Large intestine (tissue), 3 donors: ENCODE data around the gene URM1. TPM values are rescaled to one million over a fixed set of nuclear protein-coding genes. Genes with fewer than 3 reads are reported as not detected.

ENCODE experiments used
- DNase-seq, 2 donors: peaks; one replicate each; pipeline versions ENCODE4 v3.0.0 to v3.0.0-alpha.2; 2013
- H3K27ac ChIP-seq: one replicate; pipeline ENCODE4 v1.5.1; 2013; ENCODE audit warnings: low read length
- H3K27me3 ChIP-seq: 2 replicates; pipeline ENCODE4 v1.6.1; 2013; ENCODE audit warnings: low read length; ENCODE audit not compliant: control insufficient read depth, insufficient read depth
- H3K36me3 ChIP-seq: 2 replicates; pipeline ENCODE4 v1.6.1; 2013; ENCODE audit warnings: low read length; ENCODE audit not compliant: control insufficient read depth, insufficient read depth
- H3K4me1 ChIP-seq: one replicate; pipeline ENCODE4 v1.6.1; 2013; ENCODE audit warnings: low read length; ENCODE audit not compliant: control insufficient read depth, insufficient read depth
- H3K4me3 ChIP-seq: one replicate; pipeline ENCODE4 v1.5.1; 2013; ENCODE audit warnings: low read length
- H3K9me3 ChIP-seq: one replicate; pipeline ENCODE4 v1.6.1; 2013; ENCODE audit warnings: mild to moderate bottlenecking, low read depth, low read length, moderate library complexity; ENCODE audit not compliant: control insufficient read depth
- WGBS: methylation state at CpG from one replicate; pipeline ENCODE4 v1.1.5; 2013; ENCODE audit warnings: low lambda C conversion rate; ENCODE audit not compliant: insufficient coverage; 5-methylcytosine and 5-hydroxymethylcytosine counted together
- polyA plus RNA-seq: library from polyadenylated mRNA; unstranded; fragments of 120-200 nt; gene quantifications from one replicate; pipeline ENCODE4 v1.2.1, GENCODE V29; 2013

The URM1 gene
- polyA plus RNA-seq, 1 donor = 62.7 TPM

DNA sequence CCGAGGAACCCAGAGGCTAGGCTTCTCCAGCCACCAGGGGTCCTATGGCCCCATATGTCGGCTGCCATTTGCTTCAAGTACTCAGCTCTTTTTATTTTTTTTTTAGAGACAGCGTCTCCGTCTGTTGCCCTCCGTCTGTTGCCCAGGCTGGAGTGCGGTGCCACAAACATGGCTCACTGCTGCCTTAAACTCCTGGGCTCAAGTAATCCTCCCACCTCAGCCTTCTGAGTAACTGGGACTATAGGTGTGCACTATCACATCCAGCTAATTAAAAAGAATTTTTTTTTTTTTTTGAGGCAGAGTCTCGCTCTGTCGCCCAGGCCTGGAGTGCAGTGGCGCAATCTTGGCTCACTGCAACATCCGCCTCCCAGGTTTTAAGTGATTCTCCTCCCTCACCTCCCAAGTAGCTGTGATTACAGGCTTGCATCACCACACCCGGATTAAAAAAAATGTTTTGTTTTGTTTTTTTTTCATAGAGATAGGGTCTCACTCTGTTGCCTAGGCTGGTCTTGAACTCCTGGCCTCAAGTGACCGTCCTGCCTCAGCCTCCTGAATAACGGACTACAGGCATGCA lies 58.4 kb downstream of the URM1 start:
- H3K27ac ChIP-seq = no peak overlapping the region
- H3K4me3 ChIP-seq = no peak overlapping the region
- no peaks in the 10 kb centered on the region for H3K9me3 ChIP-seq
- no peaks in the 10 kb centered on the region for H3K27me3 ChIP-seq
- H3K4me1 ChIP-seq = no peaks in the 10 kb centered on the region
- H3K36me3 ChIP-seq = no peaks in the 10 kb centered on the region
- WGBS = 80% methylated on average over 2 of the region's 13 CpGs
- DNase-seq = no peak

- no peak overlapping the region for H3K27ac ChIP-seq
- H3K4me3 ChIP-seq = no peak overlapping the region
- H3K9me3 ChIP-seq = no peaks in the 10 kb centered on the region
- no CpG with 5 or more reads among the region's 8 CpGs for WGBS
- no peak for DNase-seq
- no peaks in the 10 kb centered on the region for H3K27me3 ChIP-seq
- no peaks in the 10 kb centered on the region for H3K36me3 ChIP-seq
- no peaks in the 10 kb centered on the region for H3K4me1 ChIP-seq
These were observed 60.0 kb downstream of the URM1 start for GRCh38 chr9:128431207-128431606.

- no peaks in the 10 kb centered on the region for H3K27me3 ChIP-seq
- WGBS = no CpG with 5 or more reads among the region's 17 CpGs
- no peaks in the 10 kb centered on the region for H3K4me1 ChIP-seq
- peaks cover 3% of the 10 kb centered on the region for H3K36me3 ChIP-seq
- no peak overlapping the region for H3K27ac ChIP-seq
- H3K9me3 ChIP-seq = no peaks in the 10 kb centered on the region
- no peak overlapping the region for H3K4me3 ChIP-seq
- no peak for DNase-seq
These were observed 63.2 kb downstream of the URM1 start for GRCh38 chr9:128434340-128434739.

- no CpG with 5 or more reads among the region's 18 CpGs for WGBS
- H3K27me3 ChIP-seq = no peaks in the 10 kb centered on the region
- no peak overlapping the region for H3K27ac ChIP-seq
- peaks cover 3% of the 10 kb centered on the region for H3K36me3 ChIP-seq
- no peaks in the 10 kb centered on the region for H3K4me1 ChIP-seq
- DNase-seq = no peak
- no peaks in the 10 kb centered on the region for H3K9me3 ChIP-seq
- H3K4me3 ChIP-seq = no peak overlapping the region
These were observed 64.4 kb downstream of the URM1 start for GRCh38 chr9:128435611-128436010.

DNA sequence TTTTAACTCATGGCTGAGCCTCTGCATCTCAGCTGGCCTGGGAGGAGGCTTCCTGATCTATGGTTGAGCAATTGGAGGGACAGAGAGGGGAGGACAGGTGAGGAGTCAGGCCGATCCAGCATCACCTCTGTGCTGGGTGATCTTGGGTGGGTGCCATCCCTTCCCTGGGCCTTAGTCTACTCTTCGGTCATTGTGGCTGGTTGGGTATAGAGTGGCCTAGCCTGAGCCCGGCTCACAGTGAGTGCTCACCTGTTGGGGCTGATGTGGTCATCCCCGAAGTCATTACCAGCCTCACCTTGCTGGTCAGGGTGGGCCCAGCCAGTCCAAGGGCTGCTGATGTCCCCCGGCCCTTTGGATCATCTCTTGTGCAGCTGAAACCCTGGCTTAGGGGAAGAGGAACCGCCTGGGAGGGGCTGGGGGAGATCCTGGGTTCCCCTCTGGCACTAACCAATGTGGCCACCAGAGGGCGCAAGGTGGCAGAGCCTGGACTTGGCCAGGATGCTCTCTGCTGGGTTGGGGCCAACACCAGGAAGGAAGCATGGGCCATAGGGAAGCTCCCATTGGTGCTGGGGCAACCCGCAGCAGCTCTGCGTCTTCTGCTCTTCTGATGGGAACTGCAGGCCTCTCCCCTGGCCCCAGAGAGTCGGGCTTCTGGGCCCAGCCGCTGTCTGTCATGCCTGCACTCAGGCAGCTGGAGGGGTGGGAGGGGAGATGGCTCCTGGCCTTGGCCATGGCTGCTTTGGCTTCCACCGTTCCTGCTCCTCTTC lies 67.4 kb downstream of the URM1 start:
- H3K9me3 ChIP-seq = no peaks in the 10 kb centered on the region
- WGBS = no CpG with 5 or more reads among the region's 12 CpGs
- H3K27me3 ChIP-seq = no peaks in the 10 kb centered on the region
- peaks cover 3% of the 10 kb centered on the region for H3K36me3 ChIP-seq
- H3K27ac ChIP-seq = no peak overlapping the region
- DNase-seq = peak; percentile 59 to 65
- H3K4me1 ChIP-seq = no peaks in the 10 kb centered on the region
- H3K4me3 ChIP-seq = no peak overlapping the region

DNA sequence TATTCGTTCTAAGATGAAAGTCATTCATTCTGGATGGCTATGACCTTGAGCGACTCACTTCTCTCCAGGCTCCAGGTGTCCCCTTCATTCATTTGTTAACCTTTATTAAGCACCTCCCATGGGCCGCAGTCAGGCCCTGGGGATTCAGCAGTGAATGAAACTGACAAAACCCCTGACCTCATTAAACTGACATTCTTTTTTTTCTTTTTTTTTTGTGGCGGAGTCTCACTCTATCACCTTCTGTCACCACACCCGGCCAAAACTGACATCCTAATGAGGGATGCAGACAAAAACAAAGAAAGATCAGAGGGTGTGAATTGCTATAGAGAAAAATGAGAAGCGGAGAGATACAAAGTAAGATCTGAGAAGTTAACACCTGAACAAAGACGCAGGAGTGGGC lies 68.1 kb downstream of the URM1 start:
- no peaks in the 10 kb centered on the region for H3K9me3 ChIP-seq
- no peak overlapping the region for H3K4me3 ChIP-seq
- no peaks in the 10 kb centered on the region for H3K4me1 ChIP-seq
- no peak for DNase-seq
- 94% methylated on average over 3 of the region's 7 CpGs for WGBS
- no peak overlapping the region for H3K27ac ChIP-seq
- no peaks in the 10 kb centered on the region for H3K27me3 ChIP-seq
- peaks cover 3% of the 10 kb centered on the region for H3K36me3 ChIP-seq

Other genes starting within 250 kb of the URM1 start
- 59.1 TPM for gene PTGES2, start 243.6 kb upstream of the URM1 start, polyA plus RNA-seq
- gene LCN2, start 221.9 kb upstream of the URM1 start, polyA plus RNA-seq = 0.93 TPM
- 39.7 TPM for gene BBLN, start 211.1 kb upstream of the URM1 start, polyA plus RNA-seq
- 95.1 TPM for gene CIZ1, start 179.8 kb upstream of the URM1 start, polyA plus RNA-seq
- gene DNM1, start 168.0 kb upstream of the URM1 start, polyA plus RNA-seq = 49.0 TPM
- 88.0 TPM for gene GOLGA2, start 95.4 kb upstream of the URM1 start, polyA plus RNA-seq
- gene SWI5, start 95.1 kb upstream of the URM1 start, polyA plus RNA-seq = 21.6 TPM
- gene TRUB2, start 48.9 kb upstream of the URM1 start, polyA plus RNA-seq = 30.2 TPM
- 88.1 TPM for gene COQ4, start 48.5 kb upstream of the URM1 start, polyA plus RNA-seq
- gene SLC27A4, start 30.8 kb upstream of the URM1 start, polyA plus RNA-seq = 33.7 TPM
- gene CERCAM, start 49.5 kb downstream of the URM1 start, polyA plus RNA-seq = 19.9 TPM
- gene ODF2, start 84.6 kb downstream of the URM1 start, polyA plus RNA-seq = 27.1 TPM
- 26.9 TPM for gene GLE1, start 133.3 kb downstream of the URM1 start, polyA plus RNA-seq
- gene SPTAN1, start 181.2 kb downstream of the URM1 start, polyA plus RNA-seq = 240 TPM